KMS-11 (cell line): ENCODE measurements around the gene SCAMP1.

Source experiments
- H2AFZ ChIP-seq: fragments of 200-600 bp; sonication (generic); 2 replicates; pipeline ENCODE4 v1.6.1; 2016; ENCODE audit warnings: antibody characterized with exemption, mixed run types, low read depth
- H3K27ac ChIP-seq: fragments of 200-600 bp; sonication (generic); 2 replicates; pipeline ENCODE4 v1.6.1; 2016; ENCODE audit warnings: mild to moderate bottlenecking, mixed run types
- H3K27me3 ChIP-seq: fragments of 200-600 bp; sonication (generic); 2 replicates; pipeline ENCODE4 v1.6.1; 2017; ENCODE audit warnings: mild to moderate bottlenecking, low read depth, mixed run types, moderate library complexity; ENCODE audit not compliant: insufficient read depth
- H3K36me3 ChIP-seq: fragments of 200-600 bp; sonication (generic); 2 replicates; pipeline ENCODE4 v1.6.1; 2017; ENCODE audit warnings: mild to moderate bottlenecking, mixed run types; ENCODE audit not compliant: insufficient read depth
- H3K4me1 ChIP-seq: fragments of 200-600 bp; sonication (generic); 2 replicates; pipeline ENCODE4 v1.6.1; 2016; ENCODE audit warnings: mild to moderate bottlenecking, low read depth, mixed run types; ENCODE audit not compliant: poor library complexity, severe bottlenecking
- H3K4me2 ChIP-seq: fragments of 200-600 bp; sonication (generic); 2 replicates; pipeline ENCODE4 v1.7.0; 2016; ENCODE audit warnings: mild to moderate bottlenecking, mixed run types
- H3K4me3 ChIP-seq: fragments of 200-600 bp; sonication (generic); IDR thresholded peaks from 2 replicates; pipeline ENCODE4 v1.6.1; 2017; ENCODE audit warnings: low read depth, low read length, mixed read lengths; ENCODE audit not compliant: insufficient read depth
- H3K79me2 ChIP-seq: fragments of 200-600 bp; sonication (generic); 2 replicates; pipeline ENCODE4 v1.6.1; 2016; ENCODE audit warnings: low read depth, mixed run types; ENCODE audit not compliant: insufficient read depth
- H3K9ac ChIP-seq: fragments of 200-600 bp; sonication (generic); 2 replicates; pipeline ENCODE4 v1.6.1; 2016; ENCODE audit warnings: mild to moderate bottlenecking, mixed run types
- H4K20me1 ChIP-seq: fragments of 200-600 bp; sonication (generic); 2 replicates; pipeline ENCODE4 v1.6.1; 2016; ENCODE audit warnings: mild to moderate bottlenecking, mixed run types; ENCODE audit not compliant: insufficient read depth
- TF ChIP-seq, protein P1 (sequence below): fragments of 200-600 bp; sonication (generic); conservative IDR thresholded peaks from 2 replicates; pipeline ENCODE4 v1.6.1; 2017; ENCODE audit warnings: low read depth, mild to moderate bottlenecking, antibody characterized with exemption, low read length, moderate library complexity, mixed read lengths

The SCAMP1 gene

DNA sequence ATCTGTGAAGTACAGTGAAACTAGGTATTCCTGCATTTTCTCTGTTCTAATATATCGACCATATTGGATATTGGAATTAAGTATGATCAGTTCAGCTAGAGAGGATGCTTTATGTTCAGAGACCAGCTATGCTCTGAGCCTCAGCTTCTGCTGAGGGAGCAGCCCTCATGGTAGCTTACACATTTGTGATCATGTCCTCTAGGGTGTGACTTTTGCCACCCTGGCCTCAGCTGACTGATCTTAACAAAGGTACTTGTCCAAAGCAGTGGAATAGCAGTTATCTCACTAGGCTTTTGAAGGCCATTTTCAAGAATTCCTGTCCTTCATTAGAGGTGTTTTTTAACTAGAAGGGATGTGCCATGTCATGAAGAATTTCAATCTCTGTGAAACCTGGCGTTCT is 9.3 kb downstream of the SCAMP1 start:
- H2AFZ ChIP-seq: no peak overlapping the region
- no peaks in the 10 kb centered on the region for H3K4me1 ChIP-seq
- peaks cover 19% of the 10 kb centered on the region; the same call in 1 of the 2 replicates for H3K79me2 ChIP-seq
- H4K20me1 ChIP-seq: peaks cover 5% of the 10 kb centered on the region; the same call in 1 of the 2 replicates
- H3K4me3 ChIP-seq: no peak overlapping the region
- no peak overlapping the region for H3K27ac ChIP-seq
- no peak overlapping the region for H3K4me2 ChIP-seq
- H3K27me3 ChIP-seq: no peaks in the 10 kb centered on the region
- H3K9ac ChIP-seq: no peak overlapping the region
- H3K36me3 ChIP-seq: no peaks in the 10 kb centered on the region
- TF ChIP-seq, protein P1, sequence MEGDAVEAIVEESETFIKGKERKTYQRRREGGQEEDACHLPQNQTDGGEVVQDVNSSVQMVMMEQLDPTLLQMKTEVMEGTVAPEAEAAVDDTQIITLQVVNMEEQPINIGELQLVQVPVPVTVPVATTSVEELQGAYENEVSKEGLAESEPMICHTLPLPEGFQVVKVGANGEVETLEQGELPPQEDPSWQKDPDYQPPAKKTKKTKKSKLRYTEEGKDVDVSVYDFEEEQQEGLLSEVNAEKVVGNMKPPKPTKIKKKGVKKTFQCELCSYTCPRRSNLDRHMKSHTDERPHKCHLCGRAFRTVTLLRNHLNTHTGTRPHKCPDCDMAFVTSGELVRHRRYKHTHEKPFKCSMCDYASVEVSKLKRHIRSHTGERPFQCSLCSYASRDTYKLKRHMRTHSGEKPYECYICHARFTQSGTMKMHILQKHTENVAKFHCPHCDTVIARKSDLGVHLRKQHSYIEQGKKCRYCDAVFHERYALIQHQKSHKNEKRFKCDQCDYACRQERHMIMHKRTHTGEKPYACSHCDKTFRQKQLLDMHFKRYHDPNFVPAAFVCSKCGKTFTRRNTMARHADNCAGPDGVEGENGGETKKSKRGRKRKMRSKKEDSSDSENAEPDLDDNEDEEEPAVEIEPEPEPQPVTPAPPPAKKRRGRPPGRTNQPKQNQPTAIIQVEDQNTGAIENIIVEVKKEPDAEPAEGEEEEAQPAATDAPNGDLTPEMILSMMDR: no peak

GRCh38 chr5:78373231-78373630 is 12.8 kb downstream of the SCAMP1 start:
- TF ChIP-seq, protein P1: no peak
- no peaks in the 10 kb centered on the region for H3K4me1 ChIP-seq

GRCh38 chr5:78376315-78376714 is 15.9 kb downstream of the SCAMP1 start:
- H3K27ac ChIP-seq: no peak overlapping the region
- H3K36me3 ChIP-seq: no peaks in the 10 kb centered on the region
- no peak overlapping the region for H3K4me2 ChIP-seq
- TF ChIP-seq, protein P1: no peak
- no peak overlapping the region for H3K9ac ChIP-seq
- no peaks in the 10 kb centered on the region for H3K4me1 ChIP-seq
- no peak overlapping the region for H2AFZ ChIP-seq
- H4K20me1 ChIP-seq: peaks cover 5% of the 10 kb centered on the region; the same call in 1 of the 2 replicates
- no peaks in the 10 kb centered on the region for H3K27me3 ChIP-seq
- H3K4me3 ChIP-seq: no peak overlapping the region
- no peaks in the 10 kb centered on the region; the same call in 1 of the 2 replicates for H3K79me2 ChIP-seq

More at GRCh38 chr5:78373231-78373630, 12.8 kb downstream of the SCAMP1 start:
- no peak overlapping the region for H3K4me3 ChIP-seq
- no peak overlapping the region for H2AFZ ChIP-seq
- no peak overlapping the region for H3K9ac ChIP-seq
- H3K4me2 ChIP-seq: no peak overlapping the region
- H4K20me1 ChIP-seq: peaks cover 5% of the 10 kb centered on the region; the same call in 1 of the 2 replicates
- H3K27ac ChIP-seq: no peak overlapping the region
- no peaks in the 10 kb centered on the region for H3K36me3 ChIP-seq
- H3K27me3 ChIP-seq: no peaks in the 10 kb centered on the region
- peaks cover 6% of the 10 kb centered on the region; the same call in 1 of the 2 replicates for H3K79me2 ChIP-seq

DNA sequence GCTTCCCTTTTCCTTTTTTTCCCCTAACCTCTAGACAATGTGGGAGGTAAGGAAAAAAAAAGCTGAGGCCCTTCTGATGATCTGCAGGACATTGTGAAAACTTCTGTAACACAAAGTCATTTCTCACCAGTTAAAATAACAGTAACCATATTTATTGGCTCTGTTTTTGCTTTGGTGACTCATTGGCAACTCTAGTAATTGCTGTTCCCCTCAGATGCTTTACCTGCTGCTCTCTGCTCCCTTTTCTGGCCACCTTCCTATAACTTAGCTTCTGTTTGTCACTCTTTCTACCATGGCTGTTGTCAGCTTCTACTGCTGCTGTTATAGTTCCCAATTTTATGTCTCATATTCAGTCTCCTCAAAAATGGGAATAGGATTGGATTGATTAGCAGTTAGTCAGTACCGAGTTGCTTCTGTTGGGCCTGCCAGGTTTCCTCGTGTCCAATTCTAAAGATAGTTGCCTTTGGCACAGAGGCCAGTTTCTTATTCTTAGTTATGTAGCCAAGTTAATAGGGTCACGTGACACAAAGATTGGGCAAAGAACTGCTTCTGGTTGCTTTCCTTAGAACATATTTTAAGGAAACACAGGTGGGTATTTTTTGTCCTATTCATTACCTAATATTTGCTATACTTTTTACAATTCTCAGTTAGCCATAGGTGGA is 16.8 kb downstream of the SCAMP1 start:
- Histone ChIP-seq H3K27me3 (no peaks in the 10 kb centered on the region), H4K20me1 (no peaks in the 10 kb centered on the region; the same call in 1 of the 2 replicates), H3K36me3 (no peaks in the 10 kb centered on the region), H3K4me2 (no peak overlapping the region), H3K4me3 (no peak overlapping the region), H3K27ac (no peak overlapping the region), H3K9ac (no peak overlapping the region), H2AFZ (no peak overlapping the region), H3K79me2 (no peaks in the 10 kb centered on the region), H3K4me1 (no peaks in the 10 kb centered on the region)
- TF ChIP-seq, protein P1: no peak
